ENCODE results near the gene ARID4B.
"Not testable (repeated sequence)": the region's sequence is repeated elsewhere in the genome, so short reads cannot be mapped to it uniquely, and the experiment has no call there.

Gene ARID4B

GRCh38 chr1:235268379-235269125 lies 59.4 kb downstream of the ARID4B start:
- no peak for DNase-seq

- no peak for DNase-seq
These were observed 61.0 kb downstream of the ARID4B start for GRCh38 chr1:235266967-235267366.

- DNase-seq = no peak
These were observed 61.7 kb downstream of the ARID4B start for GRCh38 chr1:235266325-235266724.

DNA sequence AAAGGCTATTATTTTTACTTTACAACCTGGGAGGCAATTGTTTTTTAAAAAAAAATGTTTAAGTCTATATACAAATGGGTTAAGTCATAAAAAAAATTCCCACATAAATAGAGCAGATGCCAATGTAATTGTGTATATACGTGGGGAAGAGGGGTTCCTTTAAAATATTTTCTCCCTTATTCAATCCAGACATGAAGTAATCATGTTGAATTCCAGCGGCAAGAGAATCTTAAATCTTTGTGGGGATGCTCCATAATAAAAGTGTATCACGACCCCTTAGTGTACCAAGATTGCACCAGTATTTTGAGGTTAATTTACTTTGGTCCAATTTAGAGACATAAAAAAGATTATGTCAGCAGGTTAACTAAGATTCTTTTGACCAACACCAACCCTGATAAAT lies 62.1 kb downstream of the ARID4B start:
- no peak for DNase-seq

GRCh38 chr1:235264327-235264726 lies 63.7 kb downstream of the ARID4B start:
- DNase-seq = no peak

GRCh38 chr1:235262539-235262938 lies 65.4 kb downstream of the ARID4B start:
- DNase-seq = no peak

DNA sequence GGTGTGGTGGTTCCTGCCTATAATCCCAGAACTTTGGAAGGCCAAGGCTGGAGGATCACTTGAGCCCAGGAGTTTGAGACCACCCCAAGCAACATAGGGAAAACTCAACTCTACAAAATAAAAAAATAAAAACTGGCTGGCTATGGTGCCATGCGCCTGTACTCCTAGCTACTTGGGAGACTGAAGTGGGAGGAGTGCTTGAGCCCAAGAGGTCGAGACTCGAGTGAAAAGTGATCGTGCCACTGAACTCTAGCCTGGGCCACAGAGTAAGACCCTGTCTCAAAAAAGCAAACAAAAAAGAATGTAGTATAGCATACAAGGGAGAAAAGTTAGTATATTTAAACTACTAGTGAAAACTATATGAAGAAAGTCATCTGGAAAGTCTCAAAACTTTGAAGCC lies 66.7 kb downstream of the ARID4B start:
- no peak for DNase-seq

DNA sequence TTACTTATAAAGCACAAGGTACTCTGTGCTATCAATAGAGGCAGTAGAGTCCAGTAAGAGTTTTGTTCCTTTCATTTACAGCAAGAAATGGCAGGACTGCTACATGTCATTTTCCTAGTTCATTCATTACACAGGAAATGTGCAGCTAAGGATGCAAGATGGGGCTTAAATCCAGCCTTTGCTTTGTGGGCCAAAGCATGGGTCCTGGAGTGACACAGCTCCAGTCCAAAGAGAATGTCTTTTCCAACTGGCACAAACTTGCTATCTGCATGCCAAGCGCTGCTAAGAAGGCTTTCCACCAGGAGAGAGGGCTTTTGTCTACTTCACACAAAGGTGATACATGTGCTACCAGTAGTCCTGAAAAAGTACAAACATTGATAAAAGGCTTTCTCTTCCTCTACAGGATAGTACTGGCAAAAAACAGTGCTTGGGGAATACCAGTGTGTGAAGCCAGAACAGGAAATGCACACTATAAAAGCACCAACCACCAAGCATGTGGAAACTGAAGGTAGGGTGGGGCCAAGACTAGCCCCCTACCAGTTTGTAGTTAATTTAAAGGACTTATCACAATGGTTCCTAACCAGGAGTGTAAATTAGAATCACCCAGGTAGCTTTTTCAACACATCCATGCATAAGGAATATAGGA lies 68.7 kb downstream of the ARID4B start:
- no peak for DNase-seq

DNA sequence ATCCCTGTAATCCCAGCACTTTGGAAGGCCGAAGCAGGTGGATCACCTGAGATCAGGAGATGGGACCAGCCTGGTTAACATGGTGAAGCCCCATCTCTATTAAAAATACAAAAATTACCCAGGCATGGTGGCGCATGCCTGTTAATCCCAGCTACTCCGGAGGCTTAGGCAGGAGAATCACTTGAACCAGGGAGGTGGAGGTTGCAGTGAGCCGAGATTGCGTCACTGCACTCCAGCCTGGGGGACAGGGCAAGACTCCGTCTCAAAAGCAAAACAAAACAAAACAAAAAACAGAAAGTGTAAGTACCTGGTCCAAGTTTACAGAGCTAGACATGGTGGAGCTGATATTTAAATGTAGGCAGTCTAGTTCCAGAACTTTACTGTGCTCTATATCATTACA lies 69.9 kb downstream of the ARID4B start:
- DNase-seq = not testable (repeated sequence)

DNA sequence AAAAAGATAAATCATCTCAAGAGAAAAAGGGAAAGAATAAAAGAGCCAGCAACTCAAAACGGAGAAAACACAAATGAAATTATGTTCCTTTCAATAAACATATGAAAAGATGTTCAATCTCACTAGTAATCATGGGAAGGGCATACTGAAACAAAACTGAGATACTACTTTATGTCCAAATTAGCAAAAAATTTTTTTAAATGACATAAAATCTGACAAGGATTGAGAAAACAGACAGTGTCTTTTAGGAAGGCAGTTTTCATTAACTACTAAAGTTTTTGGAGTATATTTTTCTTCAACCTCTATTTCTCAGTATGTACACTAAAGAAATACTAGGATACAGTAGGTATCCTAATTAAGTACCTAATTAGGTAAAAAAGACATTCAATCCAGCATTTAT lies 73.3 kb downstream of the ARID4B start:
- DNase-seq = no peak

GRCh38 chr1:235253219-235253962 lies 74.6 kb downstream of the ARID4B start:
- DNase-seq = peak; percentile 64

DNA sequence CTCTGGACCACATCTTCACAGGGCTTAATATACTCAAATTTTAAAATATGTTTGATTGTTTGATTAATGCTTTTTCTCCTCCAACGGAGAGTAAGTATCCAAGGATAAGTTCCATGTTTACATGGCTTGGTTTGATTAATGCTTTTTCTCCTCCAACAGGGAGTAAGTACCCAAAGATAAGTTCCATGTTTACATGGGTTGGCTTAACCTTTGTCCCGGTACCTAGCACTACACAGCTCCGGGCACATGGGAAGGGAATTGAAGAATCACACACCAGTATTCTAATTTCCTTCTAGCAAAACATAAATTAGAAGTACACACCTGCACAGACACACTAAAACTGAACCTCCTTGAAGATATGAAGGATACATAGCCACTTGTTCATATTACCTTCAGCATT lies 77.5 kb downstream of the ARID4B start:
- no peak for DNase-seq

DNA sequence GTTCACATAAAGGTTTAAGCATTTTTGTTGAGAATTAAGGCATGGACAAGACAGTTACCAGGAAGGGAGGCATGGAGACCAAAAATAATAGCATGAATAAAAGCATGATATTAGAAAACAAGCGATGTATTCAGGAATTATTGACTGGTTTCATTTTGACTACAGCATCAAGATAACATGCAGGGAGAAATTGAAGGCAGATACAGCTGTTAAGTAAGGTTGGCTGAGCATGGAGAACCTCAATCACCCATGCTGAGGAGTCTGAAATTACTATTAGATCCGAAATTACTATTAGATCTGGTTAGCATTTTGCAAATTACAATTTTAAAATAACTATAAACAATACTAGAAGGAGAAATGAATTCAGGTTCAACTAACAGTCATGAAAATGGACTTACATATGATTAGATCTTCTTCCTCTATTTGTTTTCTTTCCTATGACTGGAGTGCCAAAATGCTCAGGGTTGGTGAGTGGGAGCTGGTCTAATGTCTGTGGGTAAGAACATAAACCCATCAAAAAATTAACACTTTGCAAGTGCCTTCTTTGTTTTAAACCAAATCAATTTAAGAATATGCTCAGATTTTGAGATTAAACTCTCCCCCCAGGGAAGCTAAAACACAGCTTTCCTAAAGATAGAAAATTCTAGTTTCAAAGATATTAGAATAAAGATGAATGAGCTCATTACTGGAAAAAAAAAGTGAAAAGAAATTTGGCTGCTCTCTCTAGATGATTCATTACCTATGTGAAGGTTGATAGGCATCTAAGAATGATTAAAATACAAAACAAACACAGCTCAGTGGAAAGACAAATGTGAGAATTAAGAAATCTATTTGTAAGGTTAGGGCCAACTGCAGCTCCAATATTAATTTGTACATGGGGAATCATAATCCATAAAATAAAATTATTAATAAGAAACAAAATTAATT lies 81.7 kb downstream of the ARID4B start:
- no peak for DNase-seq

GRCh38 chr1:235244974-235245592 lies 82.9 kb downstream of the ARID4B start:
- DNase-seq = no peak

- DNase-seq = peak; percentile 76
These were observed 87.0 kb downstream of the ARID4B start for GRCh38 chr1:235240960-235241359.

DNA sequence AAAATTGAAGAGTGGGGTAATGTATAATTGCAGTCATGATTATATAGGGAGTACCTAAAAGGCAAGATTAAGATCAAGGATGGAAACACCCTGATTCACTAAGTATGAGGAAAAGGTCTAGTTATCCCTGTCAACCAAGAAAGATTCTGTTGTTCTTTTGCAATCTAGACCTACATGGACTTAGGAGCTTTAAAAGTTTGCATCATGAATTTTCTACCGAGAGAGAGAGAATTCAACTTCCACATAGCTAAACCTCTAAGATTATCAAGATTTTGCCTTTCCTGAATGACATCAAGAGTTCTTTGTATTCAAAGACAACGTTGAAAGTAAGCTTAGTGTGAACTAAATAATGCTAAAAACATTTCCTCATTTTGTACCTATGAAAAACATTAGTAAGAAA lies 88.1 kb downstream of the ARID4B start:
- no peak for DNase-seq

DNA sequence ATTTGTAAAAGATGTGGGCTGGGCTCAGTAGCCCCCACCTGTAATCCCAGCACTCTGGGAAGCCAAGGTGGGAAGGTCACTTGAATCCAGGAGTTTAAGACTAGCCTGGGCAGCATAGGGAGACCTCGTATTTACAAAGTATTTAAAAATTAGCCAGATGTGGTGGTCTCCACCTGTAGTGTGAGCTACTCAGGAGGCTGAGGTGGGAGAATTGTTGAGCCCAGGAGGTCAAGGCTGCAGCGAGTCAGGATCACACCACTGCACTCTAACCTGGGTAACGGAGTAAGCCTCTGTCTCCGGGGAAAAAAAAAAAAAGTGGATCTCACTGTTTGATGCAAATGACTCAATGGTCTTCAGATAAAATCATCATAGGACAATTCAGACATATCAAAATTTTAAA lies 89.4 kb downstream of the ARID4B start:
- DNase-seq = no peak

GRCh38 chr1:235236128-235236527 lies 91.9 kb downstream of the ARID4B start:
- no peak for DNase-seq

DNA sequence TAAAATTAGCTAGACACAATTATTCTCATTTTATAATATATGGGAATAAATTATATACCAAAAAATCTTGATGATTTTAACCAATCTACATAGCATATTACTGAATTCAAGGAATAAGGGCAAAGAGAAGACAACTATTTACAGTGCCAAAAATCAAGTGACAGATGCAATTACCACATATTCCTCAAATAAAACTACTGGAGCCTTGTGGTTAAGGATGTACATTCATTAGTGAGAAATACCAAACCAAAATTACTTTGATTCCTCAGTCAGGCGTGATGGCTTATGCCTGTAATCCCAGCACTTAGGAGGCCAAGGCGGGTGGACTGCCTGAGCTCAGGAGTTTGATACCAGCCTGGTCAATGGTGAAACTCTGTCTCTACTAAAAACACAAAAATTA lies 98.1 kb downstream of the ARID4B start:
- DNase-seq = no peak

- no peak for DNase-seq
These were observed 100.6 kb downstream of the ARID4B start for GRCh38 chr1:235227414-235227813.

- DNase-seq = no peak
These were observed 101.0 kb downstream of the ARID4B start for GRCh38 chr1:235226933-235227332.

- DNase-seq = no peak
These were observed 102.7 kb downstream of the ARID4B start for GRCh38 chr1:235225299-235225698.

Measured in inflammatory macrophage treated with lipopolysaccharide for 4 hours (primary cell).